Hippocampal formation (tissue), 2 donors: ENCODE measurements around the gene GDPD4.
"Not testable (repeated sequence)": the region's sequence is repeated elsewhere in the genome, so short reads cannot be mapped to it uniquely, and the experiment has no call there.

Experiments
- DNase-seq, 2 donors: peaks; one replicate each; lab custom pipeline; 2025; lab: John Stamatoyannopoulos, UW

GDPD4 gene

DNA sequence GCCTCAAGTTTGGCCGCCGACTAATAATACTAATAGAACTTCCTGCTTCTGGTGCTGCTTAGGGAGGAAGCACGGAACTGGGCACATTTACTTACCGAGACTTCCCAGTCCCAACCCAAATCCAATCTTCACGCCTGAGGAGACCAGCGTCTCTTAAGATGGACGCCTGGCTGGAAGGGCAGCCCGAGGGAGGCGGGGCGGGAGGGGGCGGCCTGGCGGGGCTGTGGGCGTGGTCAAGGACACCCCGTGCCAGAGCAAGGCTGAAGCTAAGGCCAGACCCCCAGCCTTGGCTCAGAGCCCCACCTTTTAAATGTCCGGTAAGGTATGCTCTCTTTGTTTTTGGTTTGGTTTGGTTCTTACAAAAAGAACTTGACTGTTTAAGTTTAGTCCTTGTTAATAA is at the start of gene GDPD4:
Gene GDPD4 (minus strand): TSS at position 177 of the 400 bp plus-strand sequence. CDS start 16,549 bp downstream, outside the sequence.
- no peak for DNase-seq

- DNase-seq = no peak
Observed at GRCh38 chr11:77347948-77348347, 46.5 kb upstream of the GDPD4 start.

- DNase-seq = no peak
Observed at GRCh38 chr11:77346906-77347603, 45.6 kb upstream of the GDPD4 start.

GRCh38 chr11:77345621-77346020 is 44.1 kb upstream of the GDPD4 start:
- DNase-seq = no peak

GRCh38 chr11:77340501-77340900 is 39.0 kb upstream of the GDPD4 start:
- DNase-seq = no peak

DNA sequence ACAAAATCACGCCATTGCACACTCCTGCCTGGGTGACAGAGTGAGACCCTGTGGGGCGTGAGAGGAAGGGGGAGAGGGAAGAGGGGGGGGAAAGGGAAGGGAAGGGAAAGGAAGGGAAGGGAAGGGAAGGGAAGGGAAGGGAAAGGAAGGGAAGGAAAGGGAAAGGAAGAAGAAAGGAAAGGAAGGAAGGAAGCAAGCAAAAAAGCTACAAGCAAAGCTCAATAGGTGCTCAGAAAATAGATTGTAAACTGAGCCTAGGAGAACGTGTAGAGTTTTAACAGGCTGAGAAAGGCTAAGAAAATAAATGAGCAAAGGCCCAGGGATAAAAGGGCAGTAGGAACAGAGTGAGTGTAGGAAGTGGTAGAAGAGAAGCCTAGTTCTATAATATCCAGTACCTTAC is 30.8 kb upstream of the GDPD4 start:
- DNase-seq = no peak

GRCh38 chr11:77325159-77325558 is 23.7 kb upstream of the GDPD4 start:
- DNase-seq = no peak

- no peak for DNase-seq
Observed at GRCh38 chr11:77324508-77324907, 23.0 kb upstream of the GDPD4 start.

GRCh38 chr11:77322926-77323590 is 21.6 kb upstream of the GDPD4 start:
- DNase-seq = peak in 1 of 2 donors; percentile 48

DNA sequence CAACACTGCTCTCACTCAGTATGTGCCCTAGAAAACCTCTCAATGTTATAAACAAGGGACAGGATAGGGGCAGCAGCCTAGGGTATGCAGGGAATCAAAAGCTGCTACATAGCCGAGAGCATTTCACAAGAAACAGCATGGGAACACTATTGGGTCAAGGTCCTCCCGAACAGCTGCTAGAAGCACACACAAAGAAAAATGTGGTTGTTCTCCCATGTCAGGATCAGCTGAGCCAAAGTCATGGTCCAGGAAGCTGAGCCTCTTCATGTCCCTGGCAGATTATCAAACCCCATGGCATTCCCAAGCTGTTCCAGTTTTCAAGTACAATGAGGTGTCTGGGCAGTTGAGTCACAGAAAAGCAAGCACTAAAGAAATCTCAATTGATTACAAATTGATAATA is 21.0 kb upstream of the GDPD4 start:
- peak; percentile 9 to 34 for DNase-seq

DNA sequence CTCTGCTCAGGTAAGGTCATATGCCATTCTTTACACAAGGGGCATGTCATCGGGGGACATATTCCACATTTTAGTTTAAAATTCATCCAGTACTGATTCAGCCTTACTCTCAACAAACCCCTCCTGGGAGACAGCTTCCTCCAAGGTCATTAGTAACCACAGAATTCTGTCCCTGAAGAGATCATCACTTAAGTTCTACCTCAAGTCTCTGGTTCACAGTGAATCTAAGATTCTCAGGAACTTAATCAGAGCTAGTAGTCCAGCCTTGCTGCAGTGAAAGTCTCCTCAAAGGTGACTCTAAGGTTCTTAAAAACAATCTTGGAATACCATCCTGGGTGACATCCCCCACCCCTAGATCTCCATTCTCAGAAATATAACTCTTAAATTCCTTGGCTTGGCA is 18.9 kb upstream of the GDPD4 start:
- DNase-seq = no peak

GRCh38 chr11:77318600-77318999 is 17.1 kb upstream of the GDPD4 start:
- DNase-seq = no peak

DNA sequence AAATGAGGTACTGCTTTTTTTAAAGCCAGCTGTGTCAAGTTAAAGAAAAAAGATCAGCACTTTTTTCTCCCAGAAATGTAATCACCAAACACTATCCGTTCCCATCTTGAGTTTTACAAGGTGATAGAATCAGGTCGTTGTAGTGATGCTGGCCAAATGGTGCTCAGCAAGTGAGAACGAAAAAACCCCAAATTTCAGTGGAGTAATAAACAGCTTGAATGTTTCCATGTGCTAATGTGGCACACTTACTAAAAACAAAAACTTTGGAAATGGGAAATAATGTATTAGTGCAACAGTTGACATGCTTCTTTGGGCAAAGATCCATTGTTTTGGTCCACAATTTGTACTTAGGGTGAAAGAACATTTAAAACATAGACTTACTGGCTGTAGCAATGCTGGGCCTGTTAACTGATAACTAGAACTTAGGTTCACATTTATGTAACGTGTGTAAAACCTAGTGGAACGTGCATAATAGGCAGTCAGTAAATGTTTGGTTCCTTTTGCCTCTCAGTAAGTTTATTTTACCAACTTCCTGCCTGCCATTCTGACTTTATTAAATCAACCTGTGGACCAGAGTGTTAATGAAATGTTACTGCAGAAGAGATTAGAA is 15.4 kb upstream of the GDPD4 start:
- DNase-seq = no peak

DNA sequence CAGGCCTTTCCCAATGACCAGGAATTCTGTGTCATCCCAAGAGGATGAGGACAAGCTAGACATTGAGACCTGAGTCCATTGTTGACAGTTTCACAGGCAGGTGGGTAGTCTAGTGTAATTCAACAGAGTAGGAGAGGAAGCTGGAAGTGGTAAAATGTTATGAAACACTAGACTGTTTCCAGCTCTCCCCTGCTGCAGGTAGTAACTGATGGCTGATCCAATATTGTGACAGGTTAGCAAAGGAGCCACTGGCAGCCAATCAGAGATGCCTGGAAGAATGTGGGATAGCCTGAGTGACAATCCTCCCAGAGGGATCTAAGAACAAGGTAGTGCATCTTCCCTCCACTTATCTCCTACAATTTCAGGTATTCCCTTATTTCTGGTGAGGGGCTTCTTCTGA is 10.6 kb upstream of the GDPD4 start:
- no peak for DNase-seq

DNA sequence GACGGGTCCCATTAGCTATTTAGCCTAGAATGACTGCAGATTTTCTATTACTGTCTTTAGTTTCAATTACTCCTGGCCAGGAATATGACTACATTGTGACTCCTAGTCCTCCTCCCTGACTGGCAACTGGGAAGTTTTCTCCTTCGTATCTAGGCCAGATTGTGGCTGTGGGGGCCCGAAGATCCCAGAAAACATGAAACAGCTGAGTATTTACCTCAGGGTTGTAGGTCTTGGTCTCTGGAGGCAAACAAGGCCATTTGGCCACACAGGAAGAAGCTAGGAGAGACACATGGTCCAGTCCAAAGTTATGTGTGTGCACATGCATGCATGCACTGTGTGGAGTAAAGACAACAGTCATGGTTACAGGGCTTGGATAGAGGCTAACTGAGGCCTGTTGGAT is 10.2 kb upstream of the GDPD4 start:
- no peak for DNase-seq

DNA sequence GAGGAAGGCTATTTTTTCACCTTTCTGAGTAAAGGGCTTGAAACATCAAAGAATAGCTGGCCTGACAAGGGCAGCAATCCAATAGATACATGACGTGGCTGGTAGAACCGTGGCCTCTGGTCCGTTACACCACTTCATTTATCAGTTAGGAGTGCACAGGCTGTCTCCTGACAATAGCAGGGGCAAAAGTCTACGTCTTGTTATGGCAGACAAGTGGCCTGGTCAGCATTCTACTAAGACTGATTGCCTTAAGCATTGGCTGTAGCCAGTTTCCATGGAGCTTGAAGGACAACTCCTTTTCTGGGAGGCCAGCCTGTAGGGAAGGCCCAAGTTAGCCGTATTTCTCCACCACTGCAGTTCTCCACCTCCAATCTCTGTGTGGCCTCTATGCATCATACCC is 9.2 kb upstream of the GDPD4 start:
- no peak for DNase-seq

- peak in 1 of 2 donors; percentile 12 for DNase-seq
Observed at GRCh38 chr11:77309401-77310085, 8.1 kb upstream of the GDPD4 start.

DNA sequence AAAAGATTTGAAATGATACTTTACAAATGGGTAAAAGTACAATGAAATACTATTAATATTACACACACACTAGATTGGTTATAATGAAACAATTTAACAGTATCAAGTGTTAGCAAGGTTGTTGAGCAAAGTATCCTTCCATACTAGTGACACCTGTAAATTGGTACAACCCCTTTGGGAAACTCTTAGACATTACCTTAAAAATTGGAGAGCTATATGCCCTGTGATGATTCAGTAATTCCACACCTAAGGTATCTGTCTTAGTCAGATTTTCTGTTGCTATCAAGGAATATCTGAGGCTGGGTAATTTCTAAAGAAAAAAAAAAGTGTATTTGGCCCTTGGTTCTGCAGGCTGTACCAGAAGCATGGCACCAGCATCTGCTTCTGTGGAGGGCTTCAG is 7.4 kb upstream of the GDPD4 start:
- no peak for DNase-seq

DNA sequence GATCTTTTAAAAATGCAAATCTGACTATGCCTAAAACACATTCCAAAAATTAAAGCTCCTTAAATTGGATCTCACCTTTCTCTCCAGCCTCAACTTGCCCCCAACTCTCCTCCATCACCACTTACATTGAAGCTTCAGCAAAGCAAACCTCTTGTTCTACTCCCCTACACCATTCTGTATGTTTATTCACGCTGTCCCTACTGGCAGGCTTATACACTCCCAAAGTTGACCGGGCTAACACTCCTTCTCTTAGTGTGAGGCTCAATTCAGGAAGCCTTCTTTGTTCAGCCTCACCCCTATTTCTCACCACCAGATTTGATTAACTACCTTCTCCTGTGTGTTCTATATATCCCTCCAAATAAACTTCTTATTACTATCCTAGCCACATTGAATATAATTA is 1.8 kb upstream of the GDPD4 start:
- DNase-seq = no peak

DNA sequence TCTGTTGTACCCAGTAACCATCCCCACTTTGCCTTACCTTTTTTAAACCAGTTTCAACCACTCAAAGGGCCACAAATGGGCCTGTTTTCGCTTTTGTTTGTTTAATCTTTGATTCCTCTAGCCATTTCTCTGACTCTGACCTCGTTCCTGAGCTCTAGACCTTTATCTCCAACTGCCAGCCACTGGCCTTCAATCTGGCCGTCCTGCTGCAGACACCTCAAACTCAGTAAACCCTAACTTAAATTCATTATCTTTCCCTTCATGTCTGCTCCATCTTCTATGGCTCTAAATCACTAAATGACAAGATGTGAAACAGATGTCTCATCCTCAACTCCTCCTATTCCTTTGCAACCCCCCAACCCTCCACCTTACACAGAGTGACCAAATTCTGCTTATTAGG is 1.3 kb upstream of the GDPD4 start:
- no peak for DNase-seq

- DNase-seq = no peak
Observed at GRCh38 chr11:77300695-77301094, 791 bp downstream of the GDPD4 start.

DNA sequence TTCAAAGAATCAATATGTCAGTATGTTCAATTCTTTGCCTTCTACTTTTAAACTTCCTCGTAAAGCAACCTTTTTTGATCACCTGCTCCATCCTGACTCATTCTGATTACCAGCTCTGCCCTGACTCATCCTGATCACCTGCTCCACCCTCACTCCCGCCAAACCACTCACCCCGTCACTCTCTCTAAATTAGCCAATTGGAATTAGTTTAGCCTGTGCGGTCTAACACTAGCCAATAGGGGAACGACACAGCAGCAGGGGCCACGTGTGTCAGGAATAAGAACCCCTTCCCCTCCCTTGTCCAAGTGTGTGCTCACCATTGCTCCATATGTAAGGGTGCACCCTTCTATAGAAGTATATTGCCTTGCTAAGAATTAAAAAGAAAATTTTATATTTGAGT is 1.5 kb downstream of the GDPD4 start:
- not testable (repeated sequence) for DNase-seq

- DNase-seq = no peak
Observed at GRCh38 chr11:77299528-77299993, 1.9 kb downstream of the GDPD4 start.
